GM19025 (cell line): ENCODE measurements around the gene PSMG2.
"Not testable (repeated sequence)": the region's sequence is repeated elsewhere in the genome, so short reads cannot be mapped to it uniquely, and the experiment has no call there.

Source experiments
- ATAC-seq: cut with Tn5 transposase; IDR thresholded peaks from one replicate; pipeline ENCODE4 v1.9.1; 2021; ENCODE audit warnings: mild to moderate bottlenecking, low read depth, moderate library complexity; ENCODE audit not compliant: unreplicated experiment

Gene PSMG2

DNA sequence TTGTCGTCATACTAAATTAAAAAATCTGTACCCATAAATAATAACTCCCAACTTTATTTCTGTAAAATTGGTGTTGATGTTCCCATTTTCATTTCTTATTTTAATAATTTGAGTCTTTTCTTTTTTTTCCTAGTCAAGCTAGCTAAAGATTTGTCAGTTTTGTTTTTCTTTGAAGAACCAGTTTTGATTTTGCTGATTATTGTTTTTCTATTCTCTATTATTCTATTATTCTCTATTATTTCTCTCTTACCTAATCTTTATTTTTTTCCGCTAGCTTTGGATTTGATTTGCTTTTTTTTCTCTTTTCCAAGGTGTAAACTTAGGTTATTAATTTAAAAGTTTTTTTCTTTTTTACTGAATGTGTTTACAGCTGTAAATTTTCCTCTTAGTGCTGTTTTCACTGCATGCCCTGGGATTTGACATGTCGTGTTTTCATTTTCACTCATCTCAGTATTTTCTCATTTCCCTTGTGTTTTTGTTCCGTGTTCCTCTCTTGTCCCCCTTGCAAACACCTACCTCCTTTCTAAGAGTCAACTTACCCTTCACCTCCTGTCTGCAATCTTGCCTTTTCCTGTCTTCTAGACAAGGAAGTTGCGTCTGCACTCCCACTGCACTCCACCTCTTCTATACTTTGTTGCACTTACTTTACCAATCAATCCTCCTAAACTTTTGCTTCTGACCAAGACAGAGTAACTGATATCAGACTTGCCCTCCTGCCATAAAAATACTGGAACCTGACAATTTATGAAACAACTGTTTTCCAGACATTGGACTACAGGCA lies 18.8 kb downstream of the PSMG2 start:
- no peak for ATAC-seq

DNA sequence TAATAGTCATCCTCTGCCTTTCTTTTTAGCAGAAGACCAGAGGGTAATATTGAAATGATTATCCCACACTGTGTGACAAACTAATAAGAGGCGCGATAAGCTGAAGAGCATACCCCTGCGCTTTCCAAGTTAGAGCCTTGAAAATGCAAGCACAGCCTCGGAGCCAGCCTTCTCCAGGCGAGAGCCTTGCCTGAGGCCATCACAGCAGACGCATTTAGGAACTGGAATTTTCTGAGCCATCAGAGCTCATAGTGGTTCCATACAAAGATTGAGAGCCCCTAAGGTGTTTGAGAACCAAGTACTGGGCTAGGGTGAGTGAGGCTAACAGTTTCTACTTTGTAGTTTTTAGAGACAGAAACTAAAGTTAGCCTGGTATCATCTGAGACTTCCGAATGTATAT lies 19.9 kb downstream of the PSMG2 start:
- no peak for ATAC-seq

DNA sequence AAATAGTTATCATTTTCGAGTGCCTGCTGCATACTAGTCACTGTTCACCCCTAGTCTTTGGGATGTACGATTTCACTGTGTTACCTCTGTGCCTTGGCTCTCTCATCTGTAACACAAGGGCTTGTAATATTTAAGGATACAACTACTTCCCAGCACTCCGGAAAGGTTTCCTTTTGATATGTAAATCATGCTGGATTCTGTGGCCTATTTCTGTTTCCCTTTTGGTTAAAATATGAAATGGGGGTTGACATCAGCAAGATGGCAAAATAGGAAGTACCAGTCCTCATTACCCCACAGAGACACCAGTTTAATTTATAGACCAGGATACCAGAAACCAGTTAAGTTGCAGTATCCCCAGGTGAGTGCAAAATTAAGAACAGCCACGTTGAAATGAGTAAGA lies 23.5 kb downstream of the PSMG2 start:
- no peak for ATAC-seq

DNA sequence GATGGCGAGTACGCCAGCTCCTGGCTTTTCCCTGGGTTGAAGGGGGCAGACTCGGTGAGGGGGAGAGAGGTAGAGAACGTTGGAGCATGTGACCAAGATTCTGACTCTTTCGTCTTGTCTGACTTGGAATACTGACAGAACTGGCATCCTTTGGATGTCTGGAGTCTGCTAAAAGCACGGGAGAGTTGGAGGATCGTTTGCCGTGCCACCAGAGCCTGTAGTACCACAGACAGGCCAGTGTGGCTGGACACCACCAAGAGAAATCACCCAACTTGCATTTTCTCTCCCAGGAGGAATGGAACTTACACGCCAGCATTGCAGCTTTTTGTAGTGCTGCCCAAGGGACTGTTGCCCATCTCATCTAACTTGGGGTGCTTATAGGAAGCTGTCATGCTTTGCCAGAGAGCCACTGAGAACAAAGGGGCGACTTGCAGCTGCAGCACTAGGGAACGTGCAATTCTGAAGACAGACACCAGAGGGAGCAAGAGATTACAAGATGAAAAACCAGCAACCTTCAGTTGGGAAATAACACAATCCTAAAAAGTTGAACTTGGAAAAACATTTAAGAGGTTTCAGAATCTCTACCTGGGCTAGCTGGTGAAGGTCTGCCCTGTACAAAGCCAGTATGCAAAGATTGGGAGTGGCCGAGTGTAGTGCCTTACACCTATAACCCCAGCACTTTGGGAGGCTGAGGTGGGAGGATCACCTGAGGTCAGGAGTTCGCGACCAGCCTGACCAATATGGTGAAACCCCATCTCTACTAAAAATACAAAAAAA lies 24.1 kb downstream of the PSMG2 start:
- ATAC-seq: no peak

DNA sequence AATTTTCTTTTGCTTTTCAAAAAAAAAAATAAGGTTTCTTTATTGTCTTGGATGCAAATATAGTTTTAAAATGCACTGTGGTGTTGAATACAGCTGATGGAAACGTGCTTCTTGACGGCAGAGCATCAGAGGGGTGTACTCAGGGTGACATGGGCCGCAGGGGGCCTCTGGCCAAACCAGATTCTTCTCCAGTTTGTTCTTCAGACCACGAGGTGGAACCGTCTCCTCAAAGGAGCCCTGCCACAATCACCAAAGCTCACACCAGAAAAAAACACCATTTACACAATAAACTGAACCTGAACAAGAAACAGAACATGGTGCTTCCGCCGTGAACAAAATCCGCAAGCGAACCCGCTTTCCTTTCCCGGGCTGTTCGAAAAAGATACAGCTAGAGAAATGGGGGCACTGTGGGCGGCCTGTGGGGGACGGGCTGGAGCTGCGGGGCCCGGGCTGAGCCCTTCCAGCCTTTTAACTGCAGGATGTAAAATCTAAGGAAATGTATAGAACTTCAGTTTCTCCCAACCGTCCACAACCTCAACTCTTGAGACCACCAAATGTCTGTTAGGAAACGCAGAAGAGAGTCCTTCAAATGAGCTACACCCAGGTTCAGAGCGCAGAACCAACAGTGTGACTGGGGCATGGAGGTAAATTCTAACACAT lies 34.5 kb downstream of the PSMG2 start:
- no peak for ATAC-seq

DNA sequence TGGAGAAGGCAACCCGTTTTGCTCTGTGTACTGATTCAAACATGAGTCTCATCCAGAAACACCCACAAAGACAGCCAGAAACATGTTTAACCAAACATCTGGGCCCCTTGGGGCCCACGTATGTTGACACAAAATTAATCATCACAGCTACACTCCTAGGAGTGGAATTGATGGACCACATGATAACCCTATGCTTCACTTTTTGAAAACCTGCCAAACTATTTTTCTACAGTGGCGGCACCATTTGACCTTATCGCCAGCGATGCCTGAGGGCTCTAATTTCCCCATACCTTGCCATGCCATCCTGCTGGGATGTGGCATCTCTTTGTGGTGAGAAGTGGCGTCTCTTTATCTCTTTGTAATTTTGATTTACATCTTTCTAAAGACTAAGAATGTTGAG lies 38.5 kb downstream of the PSMG2 start:
- no peak for ATAC-seq

DNA sequence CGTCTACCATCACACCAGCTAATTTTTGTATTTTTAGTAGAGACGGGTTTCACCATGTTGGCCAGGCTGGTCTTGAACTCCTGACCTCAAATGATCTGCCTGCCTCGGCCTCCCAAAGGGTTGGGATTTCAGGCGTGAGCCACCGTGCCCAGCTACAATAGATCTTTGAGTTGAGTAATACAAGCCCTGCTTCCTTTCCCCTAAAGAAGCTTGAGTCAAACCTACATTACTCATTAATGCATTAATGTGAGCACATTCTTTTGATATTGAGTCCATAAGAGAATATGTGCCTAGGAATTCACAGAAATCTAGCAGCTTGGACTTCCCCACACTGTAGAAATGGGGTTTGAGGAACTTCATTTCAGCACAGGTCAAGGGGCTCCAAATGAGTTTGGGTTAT lies 39.6 kb downstream of the PSMG2 start:
- ATAC-seq: no peak

DNA sequence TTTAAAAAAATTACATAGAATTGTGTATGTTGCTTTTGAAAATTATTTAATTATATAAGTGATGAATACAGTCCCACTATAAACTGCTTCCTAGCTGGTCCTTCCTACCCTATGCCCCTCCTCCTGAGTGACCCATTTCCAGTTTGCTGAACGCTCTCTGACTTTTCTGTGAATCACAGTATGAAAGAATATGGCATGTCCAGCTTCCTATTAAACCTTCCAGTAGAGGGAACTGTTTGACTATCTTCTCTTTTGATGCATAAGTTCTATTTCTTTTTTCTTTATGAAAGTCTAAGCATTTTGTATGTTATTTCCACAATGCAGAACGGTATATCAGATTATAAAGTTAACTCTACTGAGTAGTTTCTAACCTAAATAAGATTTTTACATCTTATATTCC lies 41.3 kb downstream of the PSMG2 start:
- ATAC-seq: no peak

DNA sequence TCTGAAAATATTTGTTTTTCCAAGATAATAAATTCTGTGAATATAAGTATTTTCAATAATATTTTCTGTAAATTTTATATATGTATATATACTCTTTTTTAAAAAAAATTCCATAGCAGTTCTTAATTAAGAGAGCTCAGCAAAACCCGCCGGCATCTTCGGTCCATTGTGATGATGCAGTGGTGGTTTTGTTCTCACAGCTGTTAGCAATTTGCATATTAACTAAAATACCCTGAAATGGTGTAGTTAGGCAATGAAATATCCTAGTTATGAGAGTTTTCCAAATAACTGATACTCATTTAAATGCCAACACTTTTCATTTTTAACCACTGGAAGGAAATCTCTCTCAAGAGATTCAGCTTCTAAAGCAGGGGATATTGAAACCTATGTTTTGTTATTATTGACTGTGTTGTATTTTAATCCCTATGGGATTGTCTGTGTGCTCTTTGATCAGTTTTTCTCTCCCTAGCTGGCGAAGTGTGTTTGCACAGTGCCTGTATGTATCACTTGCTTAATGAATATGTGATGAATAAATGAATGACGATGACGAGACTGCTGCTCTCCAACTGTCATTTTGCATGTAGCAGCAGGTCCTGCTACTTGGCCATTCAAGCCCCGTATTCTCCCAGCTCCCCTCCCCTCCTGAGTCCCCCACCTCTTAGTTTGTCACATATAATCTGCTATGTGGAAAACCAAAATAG lies 42.4 kb downstream of the PSMG2 start:
- ATAC-seq: no peak

DNA sequence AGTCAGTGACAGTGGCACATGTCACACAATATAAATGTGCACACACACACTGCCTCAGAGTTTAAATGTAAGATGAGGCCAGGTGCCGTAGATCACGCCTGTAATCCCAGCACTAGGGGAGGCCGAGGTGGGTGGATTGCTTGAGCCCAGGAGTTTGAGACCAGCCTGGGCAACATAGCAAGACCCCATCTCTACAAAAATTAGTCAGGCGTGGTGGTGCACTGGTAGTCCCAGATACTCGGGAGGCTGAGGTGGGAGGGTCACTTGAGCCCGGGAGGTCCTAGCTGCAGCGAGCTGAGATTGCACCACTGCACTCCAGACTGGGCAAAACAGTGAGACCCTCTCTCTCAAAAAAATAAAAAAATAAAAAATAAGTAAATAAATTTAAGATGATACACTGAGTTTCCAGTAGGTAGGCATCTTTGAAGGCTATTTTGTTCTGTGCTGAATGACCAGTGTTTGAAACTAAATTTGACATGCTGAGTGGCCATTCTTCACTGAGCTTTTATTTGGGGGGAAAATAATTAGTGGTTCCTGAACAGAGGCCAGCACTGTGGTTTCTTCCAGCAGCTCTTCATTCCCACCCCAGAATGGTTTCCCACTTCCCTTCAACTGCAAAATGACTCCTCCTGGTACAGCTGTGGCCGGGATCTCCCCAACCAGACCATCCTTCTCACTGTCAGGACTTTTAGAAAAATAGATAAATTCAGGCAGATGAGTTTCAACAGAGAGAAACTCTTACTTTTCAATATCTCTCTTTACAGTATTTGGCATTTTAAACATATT lies 44.9 kb downstream of the PSMG2 start:
- ATAC-seq: no peak

DNA sequence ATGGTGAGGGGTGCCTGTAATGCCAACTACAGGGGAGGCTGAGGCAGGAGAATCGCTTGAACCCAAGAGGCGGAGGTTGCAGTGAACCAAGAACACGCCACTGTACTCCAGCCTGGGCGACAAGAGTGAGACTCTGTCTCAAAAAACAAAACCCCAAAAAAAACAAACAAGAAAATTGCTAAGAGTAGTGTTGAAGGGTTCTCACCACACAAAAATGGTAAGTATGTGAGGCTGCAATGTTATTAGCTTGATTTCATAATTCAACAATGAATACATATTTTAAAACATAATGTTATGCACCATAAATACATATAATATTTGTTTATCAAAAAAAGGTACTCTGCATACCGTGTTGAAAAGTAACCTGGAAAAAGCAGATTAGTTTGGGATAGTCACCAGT lies 45.8 kb downstream of the PSMG2 start:
- no peak for ATAC-seq

DNA sequence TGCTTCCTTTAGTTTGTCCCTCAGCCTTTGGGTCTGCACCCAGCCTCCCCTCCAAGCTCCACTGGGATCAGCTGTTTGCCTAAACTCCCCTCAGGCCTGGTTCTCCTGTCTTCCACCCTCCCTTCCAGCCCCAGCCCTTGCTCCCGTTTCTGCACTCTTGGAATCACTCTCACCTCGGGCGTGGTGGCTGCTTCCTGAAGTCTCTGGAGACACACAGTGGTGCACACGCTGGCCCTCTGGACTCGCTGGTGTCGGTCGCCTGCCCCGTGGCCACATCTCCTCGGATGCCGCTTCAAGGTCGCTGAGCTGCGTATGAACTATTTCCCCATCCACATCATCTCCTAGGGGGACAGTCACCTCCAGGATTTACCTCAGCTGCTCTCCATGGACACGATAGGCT lies 46.3 kb downstream of the PSMG2 start:
- no peak for ATAC-seq

DNA sequence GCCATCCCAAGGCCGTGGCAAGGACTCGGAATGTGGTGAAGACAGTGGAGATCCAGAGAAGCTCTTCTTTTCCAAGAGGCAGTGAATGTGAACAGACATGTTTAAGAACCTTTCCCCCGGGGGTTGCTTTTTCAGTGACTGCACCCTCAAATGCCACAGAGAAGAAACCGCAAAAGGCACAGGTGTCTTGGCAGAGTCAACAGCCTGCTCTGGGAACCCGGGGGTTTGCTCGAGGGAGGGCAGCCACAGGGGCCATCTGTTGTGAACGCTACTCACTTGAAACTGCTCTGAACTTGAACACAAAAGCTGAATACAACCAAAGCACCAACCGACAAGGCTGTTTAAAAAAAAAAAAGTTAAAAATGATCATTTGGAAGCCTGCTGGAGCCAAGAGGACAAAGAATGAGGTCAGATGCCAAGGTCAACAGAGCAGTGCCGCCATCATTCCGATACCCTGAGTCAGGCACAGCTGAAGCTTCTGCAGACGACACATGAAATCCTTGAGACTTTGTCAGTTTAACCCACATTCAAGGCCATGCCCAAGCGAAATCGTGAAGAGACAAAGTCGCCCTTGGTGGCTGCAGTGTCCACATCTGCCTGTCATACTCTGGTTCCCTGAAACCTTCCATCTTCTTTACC lies 47.4 kb downstream of the PSMG2 start:
- ATAC-seq: no peak

DNA sequence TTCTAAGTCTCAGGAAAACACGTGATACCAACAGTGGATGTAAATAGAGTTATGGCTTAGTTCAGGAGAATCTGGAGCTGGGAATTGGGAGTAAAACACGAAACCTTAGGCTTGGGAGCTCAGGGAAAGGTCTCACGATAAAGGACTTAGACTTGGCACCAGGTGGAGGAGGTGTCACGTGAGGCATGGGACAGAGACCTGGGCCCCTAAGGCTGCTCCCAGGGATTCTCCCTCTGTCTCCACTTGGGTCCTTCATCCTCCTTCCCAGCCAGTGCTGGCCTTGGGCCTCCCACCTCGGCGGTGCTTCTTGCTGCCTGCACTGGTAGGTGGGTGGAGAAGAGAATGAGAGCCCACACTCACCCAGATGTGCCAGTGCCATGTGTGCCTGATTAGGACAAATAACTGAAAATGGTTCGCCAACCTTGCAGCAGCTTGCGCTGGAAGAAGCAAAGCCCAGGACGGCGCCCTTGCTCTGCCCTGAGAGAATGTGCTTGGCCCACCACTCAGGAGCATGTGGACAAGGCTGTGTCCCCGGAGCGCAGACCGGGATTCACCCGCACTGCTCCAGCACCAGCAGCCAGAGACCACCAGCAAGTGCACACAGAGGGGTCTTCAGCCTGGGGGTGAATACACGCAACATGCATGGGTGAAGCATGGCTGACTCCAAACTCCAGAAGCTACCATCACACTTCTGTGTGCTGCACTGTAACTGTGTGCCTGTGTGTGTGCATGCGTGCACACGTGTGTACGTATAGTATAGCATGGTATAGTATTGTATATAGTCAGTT lies 48.1 kb downstream of the PSMG2 start:
- no peak for ATAC-seq

DNA sequence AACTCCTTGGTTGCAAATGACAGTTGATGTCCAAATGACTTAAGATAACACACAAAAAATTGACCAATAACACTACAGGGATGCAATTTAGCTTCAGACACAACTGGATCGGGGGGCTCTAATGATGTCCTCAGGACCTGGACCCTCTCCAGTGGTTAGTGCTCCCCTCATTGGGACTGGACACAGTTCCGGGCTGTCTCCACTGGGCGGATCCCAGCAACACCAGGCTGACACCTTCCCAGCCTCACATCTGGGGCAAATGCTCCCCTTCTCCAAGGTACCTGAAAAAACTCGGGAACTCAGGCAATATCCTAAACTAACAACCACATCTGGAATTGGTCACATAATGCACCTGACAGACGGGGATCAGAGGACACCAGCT lies 48.7 kb downstream of the PSMG2 start:
- no peak for ATAC-seq

DNA sequence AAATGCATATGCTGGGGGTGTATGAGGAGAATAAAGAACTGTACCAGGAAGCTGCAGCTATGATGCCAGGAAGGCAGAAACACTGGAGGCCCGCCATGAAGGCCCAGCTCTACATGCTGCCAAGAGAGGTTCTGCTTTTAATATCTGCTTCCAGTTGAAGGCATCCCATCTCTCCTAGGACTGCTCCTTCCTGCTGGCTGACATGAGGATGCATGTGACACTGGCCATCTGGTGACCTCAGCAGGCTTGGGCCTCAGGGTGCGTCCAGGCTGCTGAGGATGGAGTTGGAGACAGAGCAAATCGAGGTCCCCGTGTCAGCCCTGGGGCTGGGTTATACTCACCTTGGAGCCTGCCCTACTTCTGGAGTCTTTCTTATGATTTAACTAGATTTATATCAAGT lies 49.0 kb downstream of the PSMG2 start:
- ATAC-seq: no peak

DNA sequence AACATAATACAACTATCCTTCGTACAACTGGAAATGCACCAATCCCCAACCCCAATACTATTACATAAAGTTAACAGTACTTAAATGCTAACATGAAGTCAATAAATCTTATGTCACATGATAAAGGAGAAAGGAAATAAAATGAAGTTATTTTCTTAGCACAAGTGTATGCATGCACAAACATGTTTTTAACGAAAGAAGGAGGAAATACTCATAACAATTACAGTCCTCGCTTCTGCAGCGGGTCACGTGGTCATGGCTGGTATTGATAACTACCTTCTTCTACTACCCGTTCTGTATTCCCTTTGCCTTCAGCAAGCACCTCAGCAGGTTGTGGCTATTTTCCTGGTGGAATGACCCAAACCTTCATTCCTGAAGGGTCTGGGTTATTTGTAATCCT lies 51.7 kb downstream of the PSMG2 start:
- ATAC-seq: no peak

DNA sequence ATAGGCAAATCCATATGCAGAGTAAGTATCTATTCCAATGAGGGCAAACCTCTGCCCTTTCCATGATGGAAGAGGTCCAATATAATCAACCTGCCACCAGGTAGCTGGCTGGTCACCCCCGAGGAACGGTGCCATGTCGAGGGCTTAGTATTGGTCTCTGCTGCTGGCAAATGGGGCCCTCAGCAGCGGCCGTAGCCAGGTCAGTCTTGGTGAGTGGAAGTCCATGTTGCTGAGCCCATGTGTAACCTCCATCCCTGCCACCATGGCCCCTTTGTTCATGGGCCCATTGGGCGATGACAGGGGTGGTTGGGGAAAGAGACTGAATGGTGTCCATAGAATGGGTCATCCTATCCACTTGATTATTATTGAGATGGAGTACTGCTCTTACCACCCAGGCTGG lies 52.8 kb downstream of the PSMG2 start:
- ATAC-seq: not testable (repeated sequence)

DNA sequence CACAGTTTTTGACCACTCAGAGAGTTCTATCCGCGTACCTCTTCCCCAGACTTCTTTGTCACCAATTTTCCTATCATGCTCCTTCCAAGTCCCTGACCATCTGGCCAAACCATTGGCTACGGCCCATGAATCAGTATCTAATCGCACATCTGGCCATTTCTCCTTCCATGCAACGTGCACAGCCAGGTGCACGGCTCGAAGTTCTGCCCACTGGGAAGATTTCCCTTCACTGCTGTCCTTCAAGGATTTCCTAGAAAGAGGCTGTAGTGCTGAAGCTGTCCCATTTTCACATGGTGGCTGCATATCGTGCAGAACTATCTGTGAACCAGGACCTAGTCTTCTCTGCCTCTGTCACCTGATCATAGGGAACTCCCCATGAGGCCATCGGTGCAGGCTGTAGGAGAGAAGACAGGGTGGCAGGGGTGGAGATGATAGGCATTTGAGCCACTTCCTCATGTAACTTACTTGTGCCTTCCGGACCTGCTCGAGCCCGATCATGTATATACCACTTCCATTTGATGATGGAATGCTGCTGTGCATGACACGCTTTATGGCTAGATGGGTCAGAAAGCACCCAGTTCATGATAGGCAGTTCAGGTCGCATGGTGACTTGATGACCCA lies 53.9 kb downstream of the PSMG2 start:
- ATAC-seq: not testable (repeated sequence)
